Activated T-helper 2 cell treated with anti-CD3 and anti-CD28 coated beads, Interferon-gamma antibody, Interleukin-2, Interleukin-4, amounts not matched to agents 10 μg/mL and 5 μg/mL and 100 μg/mL, durations not matched to agents 14 hours and 24 hours and 36 hours (primary cell): ENCODE measurements around the gene AUNIP. TPM values are rescaled to one million over a fixed set of nuclear protein-coding genes. Genes with fewer than 3 reads are reported as not detected.

ENCODE experiments used
- DNase-seq: peaks from one replicate; pipeline ENCODE4 v3.0.0; 2021; ENCODE audit warnings: low spot score
- H3K27ac Mint-ChIP-seq: one replicate; pipeline ENCODE4 v1.8.0; 2021; ENCODE audit warnings: mixed read lengths
- H3K27me3 Mint-ChIP-seq: one replicate; pipeline ENCODE4 v1.8.0; 2021; ENCODE audit warnings: low read depth, mixed read lengths
- H3K36me3 Mint-ChIP-seq: one replicate; pipeline ENCODE4 v1.8.0; 2021; ENCODE audit warnings: low read depth, mixed read lengths
- H3K4me1 Mint-ChIP-seq: one replicate; pipeline ENCODE4 v1.8.0; 2021; ENCODE audit warnings: low read depth, mixed read lengths
- H3K4me3 Mint-ChIP-seq: one replicate; pipeline ENCODE4 v1.8.0; 2021; ENCODE audit warnings: low read depth, mild to moderate bottlenecking, moderate library complexity, mixed read lengths
- H3K9me3 Mint-ChIP-seq: one replicate; pipeline ENCODE4 v1.8.0; 2021; ENCODE audit warnings: mixed read lengths
- intact Hi-C: fragments of 100-400 bp; cut with micrococcal nuclease; formaldehyde crosslinking; loops from one replicate; pipeline ENCODE4 v1.15.1; 2023
- total RNA-seq: library from RNA; stranded (reverse); gene quantifications from 2 replicates; pipeline ENCODE4 v1.2.3, GENCODE V29; 2022

AUNIP gene
- total RNA-seq, 1 donor from 2014 or later = 10.9 TPM

- no peak for DNase-seq
- Mint-ChIP-seq H3K4me1 (peaks cover 6% of the 10 kb centered on the region), H3K9me3 (no peaks in the 10 kb centered on the region), H3K36me3 (no peaks in the 10 kb centered on the region), H3K27ac (no peak overlapping the region), H3K27me3 (peaks cover 10% of the 10 kb centered on the region), H3K4me3 (no peak overlapping the region)
- intact Hi-C loops = no loop called here
Observed at GRCh38 chr1:25879675-25880074, 20.4 kb upstream of the AUNIP start.

GRCh38 chr1:25878690-25879089 lies 19.4 kb upstream of the AUNIP start:
- intact Hi-C loops = no loop called here
- H3K27me3 Mint-ChIP-seq = peaks cover 10% of the 10 kb centered on the region
- no peaks in the 10 kb centered on the region for H3K9me3 Mint-ChIP-seq
- no peaks in the 10 kb centered on the region for H3K36me3 Mint-ChIP-seq
- peaks cover 6% of the 10 kb centered on the region for H3K4me1 Mint-ChIP-seq
- H3K4me3 Mint-ChIP-seq = no peak overlapping the region
- no peak for DNase-seq
- no peak overlapping the region for H3K27ac Mint-ChIP-seq

- Mint-ChIP-seq H3K4me3 (no peak overlapping the region), H3K9me3 (no peaks in the 10 kb centered on the region), H3K27ac (no peak overlapping the region), H3K27me3 (peaks cover 10% of the 10 kb centered on the region), H3K36me3 (no peaks in the 10 kb centered on the region), H3K4me1 (peaks cover 6% of the 10 kb centered on the region)
- DNase-seq = no peak
- intact Hi-C loops = no loop called here
Observed at GRCh38 chr1:25877155-25877554, 17.9 kb upstream of the AUNIP start.

- intact Hi-C loops = no loop called here
- Mint-ChIP-seq H3K36me3 (no peaks in the 10 kb centered on the region), H3K27ac (no peak overlapping the region), H3K4me1 (peaks cover 6% of the 10 kb centered on the region), H3K4me3 (no peak overlapping the region), H3K27me3 (peaks cover 10% of the 10 kb centered on the region), H3K9me3 (no peaks in the 10 kb centered on the region)
- no peak for DNase-seq
Observed at GRCh38 chr1:25876693-25877077, 17.4 kb upstream of the AUNIP start.

- no peak for DNase-seq
- Mint-ChIP-seq H3K36me3 (no peaks in the 10 kb centered on the region), H3K4me3 (peak overlapping the region; percentile 68), H3K4me1 (peaks cover 6% of the 10 kb centered on the region), H3K27me3 (peaks cover 10% of the 10 kb centered on the region), H3K27ac (peak overlapping the region; percentile 47), H3K9me3 (no peaks in the 10 kb centered on the region)
- intact Hi-C loops = loop anchor here (2.0 kb wide), 1 partner anchor 55 kb away; no protein-coding TSS in a partner anchor
Observed at GRCh38 chr1:25875856-25876692, 16.8 kb upstream of the AUNIP start.

GRCh38 chr1:25875154-25875855 lies 16.0 kb upstream of the AUNIP start, which contains the start of gene PAQR7:
PAQR7 (minus strand) TSS chr1:25875708; CDS start chr1:25863839, 11,869 bp downstream.
- Mint-ChIP-seq H3K9me3 (no peaks in the 10 kb centered on the region), H3K27me3 (peaks cover 10% of the 10 kb centered on the region)
- DNase-seq = peak; percentile 57

GRCh38 chr1:25874635-25875153 lies 15.4 kb upstream of the AUNIP start:
- DNase-seq = no peak
- H3K27ac Mint-ChIP-seq = peak overlapping the region; percentile 12
- intact Hi-C loops = loop anchor here (2.0 kb wide), 1 partner anchor 54 kb away; no protein-coding TSS in a partner anchor

More at GRCh38 chr1:25875154-25875855, 16.0 kb upstream of the AUNIP start, which contains the start of gene PAQR7:
- Mint-ChIP-seq H3K4me1 (peaks cover 6% of the 10 kb centered on the region), H3K4me3 (peak within 1 kb of the TSS; percentile 85), H3K36me3 (no peaks in the 10 kb centered on the region), H3K27ac (peak within 1 kb of the TSS; percentile 47)
- intact Hi-C loops = loop anchor here (2.0 kb wide), 1 partner anchor 55 kb away; no protein-coding TSS in a partner anchor

GRCh38 chr1:25874209-25874608 lies 15.0 kb upstream of the AUNIP start:
- H3K9me3 Mint-ChIP-seq = no peaks in the 10 kb centered on the region
- no peaks in the 10 kb centered on the region for H3K36me3 Mint-ChIP-seq
- H3K27ac Mint-ChIP-seq = no peak overlapping the region
- no peak overlapping the region for H3K4me3 Mint-ChIP-seq
- peaks cover 10% of the 10 kb centered on the region for H3K27me3 Mint-ChIP-seq
- intact Hi-C loops = loop anchor here (2.0 kb wide), 1 partner anchor 53 kb away; no protein-coding TSS in a partner anchor
- H3K4me1 Mint-ChIP-seq = peaks cover 6% of the 10 kb centered on the region
- no peak for DNase-seq

More at GRCh38 chr1:25874635-25875153, 15.4 kb upstream of the AUNIP start:
- Mint-ChIP-seq H3K4me3 (peak overlapping the region; percentile 85), H3K27me3 (peaks cover 10% of the 10 kb centered on the region), H3K4me1 (peaks cover 6% of the 10 kb centered on the region), H3K36me3 (no peaks in the 10 kb centered on the region), H3K9me3 (no peaks in the 10 kb centered on the region)

- H3K27ac Mint-ChIP-seq = no peak overlapping the region
- H3K27me3 Mint-ChIP-seq = peaks cover 10% of the 10 kb centered on the region
- H3K9me3 Mint-ChIP-seq = no peaks in the 10 kb centered on the region
- H3K4me3 Mint-ChIP-seq = no peak overlapping the region
- H3K36me3 Mint-ChIP-seq = no peaks in the 10 kb centered on the region
- H3K4me1 Mint-ChIP-seq = peaks cover 6% of the 10 kb centered on the region
- DNase-seq = no peak
- intact Hi-C loops = no loop called here
Observed at GRCh38 chr1:25873120-25873519, 13.9 kb upstream of the AUNIP start.

GRCh38 chr1:25872713-25873112 lies 13.5 kb upstream of the AUNIP start:
- DNase-seq = no peak
- intact Hi-C loops = no loop called here
- Mint-ChIP-seq H3K4me1 (peaks cover 6% of the 10 kb centered on the region), H3K36me3 (no peaks in the 10 kb centered on the region), H3K4me3 (no peak overlapping the region), H3K9me3 (no peaks in the 10 kb centered on the region), H3K27ac (no peak overlapping the region), H3K27me3 (peaks cover 10% of the 10 kb centered on the region)

GRCh38 chr1:25871704-25872494 lies 12.6 kb upstream of the AUNIP start:
- no peak for DNase-seq
- Mint-ChIP-seq H3K4me1 (peaks cover 6% of the 10 kb centered on the region), H3K4me3 (no peak overlapping the region), H3K27me3 (peaks cover 8% of the 10 kb centered on the region), H3K9me3 (no peaks in the 10 kb centered on the region), H3K27ac (no peak overlapping the region), H3K36me3 (no peaks in the 10 kb centered on the region)
- intact Hi-C loops = no loop called here

GRCh38 chr1:25871086-25871703 lies 11.9 kb upstream of the AUNIP start:
- intact Hi-C loops = no loop called here
- H3K36me3 Mint-ChIP-seq = no peaks in the 10 kb centered on the region
- H3K9me3 Mint-ChIP-seq = no peaks in the 10 kb centered on the region
- no peak overlapping the region for H3K27ac Mint-ChIP-seq
- DNase-seq = no peak
- peaks cover 3% of the 10 kb centered on the region for H3K27me3 Mint-ChIP-seq
- no peak overlapping the region for H3K4me3 Mint-ChIP-seq
- H3K4me1 Mint-ChIP-seq = peaks cover 6% of the 10 kb centered on the region
